Liver (tissue), 9 donors: ENCODE results near the gene CFAP69. TPM values are rescaled to one million over a fixed set of nuclear protein-coding genes. Genes with fewer than 3 reads are reported as not detected.

ENCODE experiments used
- DNase-seq: peaks from one replicate; pipeline ENCODE4 v3.0.0-alpha.2; 2017; ENCODE audit warnings: low spot score
- H3K27ac ChIP-seq, 2 donors: one replicate each; pipeline ENCODE4 v1.7.0; 2013; ENCODE audit warnings: inconsistent platforms in 2 of 2, low read length in 2 of 2, control low read depth in 1 of 2, low read depth in 1 of 2, mild to moderate bottlenecking in 1 of 2
- H3K27me3 ChIP-seq, 4 donors: one replicate each; pipeline versions ENCODE4 v1.6.1 to v1.7.0; 2013; ENCODE audit warnings: low read length in 3 of 4, inconsistent platforms in 1 of 4, mild to moderate bottlenecking in 1 of 4, moderate library complexity in 1 of 4; ENCODE audit not compliant: control insufficient read depth in 4 of 4, insufficient read depth in 4 of 4
- H3K36me3 ChIP-seq, 4 donors: one replicate each; pipeline versions ENCODE4 v1.6.1 to v1.7.0; 2013; ENCODE audit warnings: low read length in 3 of 4, mild to moderate bottlenecking in 3 of 4, low read depth in 1 of 4, moderate library complexity in 1 of 4; ENCODE audit not compliant: control insufficient read depth in 4 of 4, insufficient read depth in 3 of 4
- H3K4me1 ChIP-seq, 4 donors: one replicate each; pipeline versions ENCODE4 v1.6.1 to v1.7.0; 2013; ENCODE audit warnings: low read length in 3 of 4, mild to moderate bottlenecking in 3 of 4, moderate library complexity in 1 of 4; ENCODE audit not compliant: control insufficient read depth in 4 of 4, insufficient read depth in 4 of 4
- H3K4me3 ChIP-seq, 3 donors: one replicate each; pipeline versions ENCODE4 v1.6.1 to v1.7.0; 2013; ENCODE audit warnings: low read length in 3 of 3, control low read depth in 1 of 3, low read depth in 1 of 3, mild to moderate bottlenecking in 1 of 3
- H3K9ac ChIP-seq, 2 donors: one replicate each; pipeline ENCODE4 v1.7.0; 2013; ENCODE audit warnings: low read length in 2 of 2, mild to moderate bottlenecking in 2 of 2, moderate library complexity in 2 of 2, control low read depth in 1 of 2, low read depth in 1 of 2
- H3K9me3 ChIP-seq, 4 donors: one replicate each; pipeline versions ENCODE4 v1.6.1 to v1.7.0; 2013; ENCODE audit warnings: low read length in 3 of 4; ENCODE audit not compliant: control insufficient read depth in 4 of 4
- CTCF ChIP-seq: fragments of 150-350 bp; IDR thresholded peaks from 2 replicates; pipeline ENCODE4 v1.5.1; 2017; ENCODE audit warnings: improper control_type of control experiment, low read depth, low read length; ENCODE audit not compliant: missing input control
- EGR1 ChIP-seq, 2 donors: IDR thresholded peaks; 2 replicates each; pipeline ENCODE4 v1.6.1; 2016 to 2018; ENCODE audit warnings: antibody characterized with exemption in 2 of 2, low read depth in 2 of 2
- HNF4A ChIP-seq, 2 donors: conservative IDR thresholded peaks; 2 replicates each; pipeline ENCODE4 v1.6.1; 2016; ENCODE audit warnings: antibody characterized with exemption in 2 of 2, mild to moderate bottlenecking in 2 of 2
- HNF4G ChIP-seq: IDR thresholded peaks from 2 replicates; pipeline ENCODE4 v1.6.1; 2016; ENCODE audit warnings: antibody characterized with exemption
- JUND ChIP-seq, 2 donors: IDR thresholded peaks; 2 replicates each; pipeline ENCODE4 v1.6.1; 2016; ENCODE audit warnings: antibody characterized with exemption in 2 of 2
- NR2F2 ChIP-seq: IDR thresholded peaks from 2 replicates; pipeline ENCODE4 v1.6.1; 2016; ENCODE audit warnings: antibody characterized with exemption
- RAD21 ChIP-seq, 2 donors: IDR thresholded peaks; 2 replicates each; pipeline ENCODE4 v1.6.1; 2016; ENCODE audit warnings: antibody characterized with exemption in 2 of 2, mild to moderate bottlenecking in 2 of 2
- REST ChIP-seq: IDR thresholded peaks from 2 replicates; pipeline ENCODE4 v1.6.1; 2016; ENCODE audit warnings: antibody characterized with exemption, mild to moderate bottlenecking
- RXRA ChIP-seq, 2 donors: IDR thresholded peaks; 2 replicates each; pipeline ENCODE4 v1.6.1; 2017 to 2018; ENCODE audit warnings: antibody characterized with exemption in 2 of 2, mild to moderate bottlenecking in 1 of 2
- SP1 ChIP-seq: IDR thresholded peaks from 2 replicates; pipeline ENCODE4 v1.6.1; 2018; ENCODE audit warnings: antibody characterized with exemption, mild to moderate bottlenecking
- TAF1 ChIP-seq: conservative IDR thresholded peaks from 2 replicates; pipeline ENCODE4 v1.6.1; 2016; ENCODE audit warnings: antibody characterized with exemption, mild to moderate bottlenecking
- YY1 ChIP-seq: IDR thresholded peaks from 2 replicates; pipeline ENCODE4 v1.6.1; 2016; ENCODE audit warnings: antibody characterized with exemption, mild to moderate bottlenecking
- WGBS: extraction: QIAGEN DNeasy Blood & Tissue Kit; methylation state at CpG from one replicate; pipeline ENCODE4 v1.1.7; 2013; 5-methylcytosine and 5-hydroxymethylcytosine counted together
- polyA plus RNA-seq, 2 donors: library from polyadenylated mRNA; stranded (reverse) in 1 of 2; unstranded in 1 of 2; fragments of 200-250 nt in 1 of 2; fragments of >200 nt in 1 of 2; fragmentation: Nextera tagmentation in 1 of 2; extraction: Ambion mirVana in 1 of 2; gene quantifications; one replicate each; pipeline versions ENCODE4 v1.2.1 to v1.2.3, GENCODE V29; 2013 to 2015
- total RNA-seq, 2 donors: library from RNA; depleted of rRNA; stranded (reverse); fragments of >200 nt; gene quantifications; one replicate each; pipeline ENCODE4 v1.2.3, GENCODE V29; 2014
- donor health status: healthy.
- donor health status: healthy.
- donor health status: healthy.
- donor health status: healthy.
- donor health status: healthy.

The CFAP69 gene
- total and polyA plus RNA-seq, 4 donors = 1.2 to 11.7 (median 4.1) TPM

- H3K4me3 ChIP-seq = peak overlapping the region in 2 of 3 donors; percentile 30 to 52
- no peaks in the 10 kb centered on the region for H3K9me3 ChIP-seq
- peaks cover 7 to 62% (median 37%) of the 10 kb centered on the region in 4 donors for H3K4me1 ChIP-seq
- H3K36me3 ChIP-seq = no peaks in the 10 kb centered on the region
- H3K27me3 ChIP-seq = no peaks in the 10 kb centered on the region
- 19% methylated on average over 3 of the region's 3 CpGs for WGBS
- peak overlapping the region; percentile 85 to 94 for H3K27ac ChIP-seq
- peak overlapping the region in 1 of 2 donors; percentile 69 for H3K9ac ChIP-seq
- DNase-seq = no peak
- TF ChIP-seq REST (no peak), SP1 (no peak), JUND (IDR thresholded peaks at IDR 0.05) (peak in 1 of 2 donors; percentile 35), HNF4G (no peak)
Measured at GRCh38 chr7:90266808-90267207, 21.8 kb downstream of the CFAP69 start.

- peak overlapping the region; percentile 28 to 69 for H3K9ac ChIP-seq
- H3K27me3 ChIP-seq = no peaks in the 10 kb centered on the region
- DNase-seq = no peak
- WGBS = 25% methylated on average over 5 of the region's 5 CpGs
- H3K27ac ChIP-seq = peak overlapping the region; percentile 85 to 94
- H3K4me3 ChIP-seq = peak overlapping the region in 2 of 3 donors; percentile 30 to 52
- H3K4me1 ChIP-seq = peaks cover 7 to 68% (median 35%) of the 10 kb centered on the region in 4 donors
- no peaks in the 10 kb centered on the region for H3K9me3 ChIP-seq
- TF ChIP-seq SP1 = peak; percentile 74
- TF ChIP-seq RAD21 (IDR thresholded peaks at IDR 0.05) = peak; percentile 6 to 28
- no peak for TF ChIP-seq REST
- peak; percentile 52 for TF ChIP-seq HNF4G
- no peak for TF ChIP-seq EGR1 (IDR thresholded peaks at IDR 0.05; ENCODE audit: low read depth in 2 of 2)
- TF ChIP-seq HNF4A (conservative IDR thresholded peaks at IDR 0.05) = peak; percentile 75 to 84
- peak; percentile 29 to 33 for TF ChIP-seq RXRA (IDR thresholded peaks at IDR 0.05)
- TF ChIP-seq NR2F2 = no peak
- no peaks in the 10 kb centered on the region for H3K36me3 ChIP-seq
Measured at GRCh38 chr7:90267263-90267858, 22.4 kb downstream of the CFAP69 start.

GRCh38 chr7:90269163-90269562 is 24.2 kb downstream of the CFAP69 start:
- Histone ChIP-seq H3K9ac (no peak overlapping the region), H3K27me3 (no peaks in the 10 kb centered on the region), H3K36me3 (no peaks in the 10 kb centered on the region), H3K4me3 (no peak overlapping the region), H3K9me3 (no peaks in the 10 kb centered on the region), H3K4me1 (peaks cover 7 to 75% (median 35%) of the 10 kb centered on the region in 4 donors), H3K27ac (peak overlapping the region; percentile 50 to 68)
- WGBS = 27% methylated on average over 1 of the region's 1 CpG
- TF ChIP-seq RXRA (IDR thresholded peaks at IDR 0.05) = no peak
- no peak for TF ChIP-seq EGR1 (IDR thresholded peaks at IDR 0.05; ENCODE audit: low read depth in 2 of 2)
- no peak for TF ChIP-seq TAF1
- TF ChIP-seq NR2F2 = no peak
- no peak for TF ChIP-seq CTCF
- TF ChIP-seq YY1 = no peak
- TF ChIP-seq REST = no peak
- TF ChIP-seq SP1 = no peak
- no peak for TF ChIP-seq HNF4G
- DNase-seq = no peak
